IPS-NIHi7 (cell line): ENCODE measurements around the gene BAK1.
"Not testable (repeated sequence)": the region's sequence is repeated elsewhere in the genome, so short reads cannot be mapped to it uniquely, and the experiment has no call there.

Source experiments
- DNase-seq: peaks from one replicate; pipeline ENCODE4 v3.0.0; 2012; ENCODE audit warnings: mixed read lengths; ENCODE audit errors: extremely low spot score

Gene BAK1

GRCh38 chr6:33551538-33551937 lies 28.5 kb downstream of the BAK1 start:
- no peak for DNase-seq

DNA sequence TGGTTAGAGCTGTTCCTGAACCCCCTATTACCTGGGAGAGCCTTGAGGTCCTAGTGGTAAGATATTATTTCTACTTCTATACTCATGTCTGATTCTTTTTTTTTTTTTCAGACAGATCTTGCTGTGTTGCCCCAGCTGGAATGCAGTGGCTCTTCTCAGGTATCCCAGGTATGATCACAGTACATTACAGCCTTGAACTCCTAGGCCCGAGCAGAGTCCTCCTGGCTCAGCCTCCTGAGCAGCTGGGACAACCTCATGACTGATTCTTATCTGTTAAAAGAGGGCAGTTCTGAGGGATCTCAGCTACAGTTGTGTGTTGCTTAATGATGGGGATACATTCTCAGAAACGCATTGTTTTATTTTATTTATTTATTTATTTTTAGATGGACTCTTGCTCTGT lies 30.2 kb downstream of the BAK1 start:
- DNase-seq, result no peak

- DNase-seq, result no peak
These were observed 30.9 kb downstream of the BAK1 start for GRCh38 chr6:33549196-33549595.

GRCh38 chr6:33547499-33547898 lies 32.6 kb downstream of the BAK1 start:
- DNase-seq, result peak; percentile 40

GRCh38 chr6:33546766-33547165 lies 33.3 kb downstream of the BAK1 start:
- DNase-seq, result no peak

GRCh38 chr6:33545292-33545691 lies 34.8 kb downstream of the BAK1 start:
- DNase-seq, result not testable (repeated sequence)

DNA sequence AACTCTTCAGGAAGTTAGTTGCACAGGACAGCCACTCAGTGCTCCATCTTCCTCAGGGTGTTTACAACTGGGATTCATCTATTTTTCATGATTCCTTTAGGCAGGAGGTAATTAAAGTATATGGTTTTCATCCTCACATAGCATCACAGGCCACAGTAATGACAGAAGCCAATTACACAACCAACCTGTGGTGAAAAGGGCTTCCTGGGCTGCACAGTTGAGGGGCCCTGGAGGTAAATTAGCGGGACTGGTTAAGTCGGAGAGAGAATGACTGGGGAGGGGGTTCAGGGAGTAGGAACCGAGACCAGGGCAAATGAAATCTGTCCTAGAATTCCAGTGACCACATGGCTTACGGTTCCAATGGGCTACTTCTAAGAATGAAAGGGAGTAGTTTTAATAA lies 37.0 kb downstream of the BAK1 start:
- no peak for DNase-seq

DNA sequence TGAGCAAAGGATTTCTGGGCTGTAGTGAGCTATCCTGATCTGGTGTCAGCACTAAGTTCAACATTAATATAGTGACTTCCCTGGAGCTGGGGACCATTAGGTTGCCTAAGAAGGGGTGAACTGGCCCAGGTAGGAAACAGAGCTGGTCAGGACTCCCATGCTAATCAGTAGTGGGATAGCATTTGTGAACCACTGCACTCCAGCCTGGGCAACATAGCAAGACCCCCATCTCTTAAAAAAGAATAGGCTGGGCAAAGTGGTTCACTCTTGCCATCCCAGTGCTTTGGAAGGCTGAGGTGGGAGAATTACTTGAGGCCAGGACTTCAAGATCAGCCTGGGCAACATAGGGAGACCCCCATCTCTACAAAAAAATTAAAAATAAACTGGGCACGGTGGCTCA lies 39.3 kb downstream of the BAK1 start:
- no peak for DNase-seq

DNA sequence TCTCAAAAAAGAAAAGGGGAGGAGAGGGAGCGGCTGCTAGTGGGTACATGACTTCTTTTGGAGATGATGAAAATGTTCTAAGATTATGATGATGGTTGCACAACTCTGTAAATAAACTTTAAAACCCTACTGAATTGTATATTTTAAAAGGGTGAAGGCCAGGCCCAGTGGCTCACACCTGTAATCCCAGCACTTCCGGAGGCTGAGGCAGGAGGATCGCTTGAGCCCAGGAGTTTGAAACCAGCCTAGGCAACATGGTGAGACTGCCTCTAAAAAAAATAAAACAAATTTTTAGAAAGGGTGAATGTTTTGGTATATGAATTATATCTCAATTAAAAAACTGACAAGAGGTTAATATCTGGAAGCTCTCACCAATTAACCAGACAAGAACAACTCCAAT lies 45.4 kb downstream of the BAK1 start:
- no peak for DNase-seq

DNA sequence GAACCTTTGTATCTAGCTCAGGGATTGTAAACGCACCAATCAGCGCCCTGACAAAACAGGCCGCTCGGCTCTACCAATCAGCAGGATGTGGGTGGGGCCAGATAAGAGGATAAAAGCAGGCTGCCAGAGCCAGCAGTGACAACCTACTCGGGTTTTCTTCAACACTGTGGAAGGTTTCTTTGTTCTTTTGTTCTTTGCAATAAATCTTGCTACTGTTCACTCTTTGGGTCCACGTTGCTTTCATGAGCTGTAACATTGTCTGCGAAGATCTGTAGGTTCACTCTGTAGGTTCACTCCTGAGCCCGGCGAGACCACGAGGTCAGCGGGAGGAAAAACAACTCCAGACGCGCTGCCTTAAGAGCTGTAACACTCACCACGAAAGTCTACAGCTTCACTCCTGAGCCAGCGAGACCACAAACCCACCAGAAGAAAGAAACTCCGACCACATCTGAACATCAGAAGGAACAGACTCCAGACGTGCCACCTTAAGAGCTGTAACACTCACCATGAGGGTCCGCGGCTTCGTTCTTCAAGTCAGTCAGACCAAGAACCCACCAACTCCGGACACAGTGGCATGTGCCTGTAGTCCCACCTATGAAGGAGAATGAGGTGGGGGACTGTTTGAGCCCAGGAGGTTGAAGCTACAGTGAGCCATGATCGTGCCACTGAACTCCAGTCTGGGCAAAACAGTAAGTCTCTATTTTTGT lies 46.8 kb downstream of the BAK1 start:
- DNase-seq, result not testable (repeated sequence)

DNA sequence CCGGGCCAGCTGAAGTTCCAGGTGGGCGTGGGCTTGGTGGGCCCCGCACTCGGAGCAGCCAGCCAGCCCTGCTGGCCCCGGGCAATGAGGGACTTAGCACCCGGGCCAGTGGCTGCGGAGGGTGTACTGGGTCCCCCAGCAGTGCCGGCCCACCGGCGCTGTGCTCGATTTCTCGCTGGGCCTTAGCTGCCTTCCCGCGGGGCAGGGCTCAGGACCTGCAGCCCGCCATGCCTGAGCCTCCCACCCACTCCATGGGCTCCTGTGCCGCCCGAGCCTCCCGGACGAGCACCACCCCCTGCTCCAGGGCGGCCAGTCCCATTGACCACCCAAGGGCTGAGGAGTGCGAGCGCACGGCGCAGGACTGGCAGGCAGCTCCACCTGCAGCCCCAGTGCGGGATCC lies 47.6 kb downstream of the BAK1 start:
- DNase-seq, result not testable (repeated sequence)

DNA sequence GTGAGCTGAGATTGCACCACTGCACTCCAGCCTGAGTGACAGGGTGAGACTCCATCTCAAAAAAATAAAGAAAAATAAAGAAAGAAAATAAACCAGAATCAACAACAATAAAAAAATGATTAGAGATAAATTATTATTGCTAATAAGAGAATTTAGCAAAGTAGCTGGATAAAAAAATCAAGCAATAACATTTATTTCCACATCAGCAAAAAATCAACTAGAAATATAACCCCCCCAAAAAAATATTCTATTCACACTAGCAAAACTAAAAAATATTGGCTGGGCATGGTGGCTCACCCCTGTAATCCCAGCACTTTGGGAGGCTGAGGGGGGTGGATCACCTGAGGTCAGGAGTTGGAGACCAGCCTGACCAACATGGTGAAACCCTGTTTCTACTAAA lies 49.5 kb downstream of the BAK1 start:
- DNase-seq, result not testable (repeated sequence)
